ENCODE data around the gene AK5. TPM values are rescaled to one million over a fixed set of nuclear protein-coding genes. Genes with fewer than 3 reads are reported as not detected.

AK5 gene
- total RNA-seq, 2 donors from 2014 or later: 0.49 to 1.1 TPM

DNA sequence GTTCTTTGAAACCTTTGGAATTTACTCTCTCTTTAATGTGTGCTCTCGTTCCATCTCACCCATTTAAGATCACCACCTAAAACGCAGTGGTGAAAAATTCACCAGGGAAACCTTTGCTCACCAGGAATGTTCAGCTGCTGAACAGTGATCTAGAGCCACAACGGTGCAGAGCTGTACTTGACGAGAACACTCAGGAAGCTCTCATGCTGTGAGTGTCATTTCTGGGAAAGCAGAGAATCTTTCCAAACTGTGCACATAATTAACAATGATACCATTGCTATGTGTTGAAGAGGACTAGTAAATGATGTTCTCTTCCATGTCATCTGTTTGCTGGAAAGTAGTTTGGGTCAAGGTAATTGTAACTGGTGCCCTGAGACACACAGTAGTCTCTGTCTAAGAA lies 283.5 kb downstream of the AK5 start:
- Histone ChIP-seq H3K4me1 (no peaks in the 10 kb centered on the region), H3K9me3 (no peaks in the 10 kb centered on the region), H3K27me3 (no peaks in the 10 kb centered on the region), H3K4me3 (no peak overlapping the region), H3K9ac (ENCODE audit: low read depth in 2 of 2, low read length in 2 of 2) (no peak overlapping the region), H3K27ac (no peak overlapping the region), H3K36me3 (peaks cover 11% of the 10 kb centered on the region)
- TF ChIP-seq, protein P1, sequence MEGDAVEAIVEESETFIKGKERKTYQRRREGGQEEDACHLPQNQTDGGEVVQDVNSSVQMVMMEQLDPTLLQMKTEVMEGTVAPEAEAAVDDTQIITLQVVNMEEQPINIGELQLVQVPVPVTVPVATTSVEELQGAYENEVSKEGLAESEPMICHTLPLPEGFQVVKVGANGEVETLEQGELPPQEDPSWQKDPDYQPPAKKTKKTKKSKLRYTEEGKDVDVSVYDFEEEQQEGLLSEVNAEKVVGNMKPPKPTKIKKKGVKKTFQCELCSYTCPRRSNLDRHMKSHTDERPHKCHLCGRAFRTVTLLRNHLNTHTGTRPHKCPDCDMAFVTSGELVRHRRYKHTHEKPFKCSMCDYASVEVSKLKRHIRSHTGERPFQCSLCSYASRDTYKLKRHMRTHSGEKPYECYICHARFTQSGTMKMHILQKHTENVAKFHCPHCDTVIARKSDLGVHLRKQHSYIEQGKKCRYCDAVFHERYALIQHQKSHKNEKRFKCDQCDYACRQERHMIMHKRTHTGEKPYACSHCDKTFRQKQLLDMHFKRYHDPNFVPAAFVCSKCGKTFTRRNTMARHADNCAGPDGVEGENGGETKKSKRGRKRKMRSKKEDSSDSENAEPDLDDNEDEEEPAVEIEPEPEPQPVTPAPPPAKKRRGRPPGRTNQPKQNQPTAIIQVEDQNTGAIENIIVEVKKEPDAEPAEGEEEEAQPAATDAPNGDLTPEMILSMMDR (IDR thresholded peaks at IDR 0.05): no peak
- intact Hi-C loops (cut with DNase I): no loop called here
- DNase-seq: no peak

DNA sequence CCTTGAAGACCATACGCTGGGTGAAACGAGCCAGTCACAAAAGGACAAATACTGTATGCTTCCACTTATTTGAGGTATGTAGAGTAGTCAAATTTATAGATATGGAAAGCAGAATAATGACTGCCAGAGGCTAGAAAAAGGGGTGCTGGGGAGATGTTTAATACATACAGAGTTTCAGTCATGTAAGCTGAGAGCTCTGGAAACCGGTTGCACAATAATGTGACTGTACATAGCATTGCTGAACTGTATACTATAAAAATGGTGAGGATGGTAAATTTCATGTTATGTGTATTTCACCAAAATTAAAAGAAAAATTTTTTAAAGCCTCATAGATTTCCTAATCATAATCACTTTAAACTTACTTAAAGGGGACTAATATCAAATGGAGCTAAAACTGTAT lies 289.8 kb downstream of the AK5 start:
- peaks cover 9% of the 10 kb centered on the region for H3K36me3 ChIP-seq
- no peaks in the 10 kb centered on the region for H3K9me3 ChIP-seq
- TF ChIP-seq, protein P1 (IDR thresholded peaks at IDR 0.05): no peak
- no peaks in the 10 kb centered on the region for H3K4me1 ChIP-seq
- H3K27me3 ChIP-seq: no peaks in the 10 kb centered on the region
- H3K9ac ChIP-seq (ENCODE audit: low read depth in 2 of 2, low read length in 2 of 2): no peak overlapping the region
- H3K4me3 ChIP-seq: no peak overlapping the region
- no peak overlapping the region for H3K27ac ChIP-seq
- DNase-seq: no peak
- intact Hi-C loops (cut with DNase I): no loop called here

DNA sequence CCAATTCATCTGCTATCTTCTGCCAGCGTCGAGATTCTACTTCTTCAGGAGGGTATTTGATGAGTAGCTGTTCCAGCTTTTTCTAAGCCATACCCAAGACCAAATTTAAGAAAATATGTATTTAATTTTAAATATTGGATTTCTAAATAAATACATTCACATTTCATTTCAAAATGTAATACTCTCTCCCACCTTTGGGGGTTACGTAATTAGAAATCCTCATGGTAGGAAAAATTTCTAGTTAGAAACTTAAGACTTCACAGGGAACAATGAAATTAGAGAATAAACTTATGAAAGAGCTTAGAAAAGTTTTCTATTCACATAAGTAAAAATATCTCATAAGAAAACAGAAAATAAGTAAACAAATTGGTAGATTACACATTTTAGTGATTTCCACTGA lies 297.7 kb downstream of the AK5 start:
- TF ChIP-seq, protein P1 (IDR thresholded peaks at IDR 0.05): no peak
- Histone ChIP-seq H3K36me3 (peaks cover 9% of the 10 kb centered on the region), H3K27me3 (no peaks in the 10 kb centered on the region)

DNA sequence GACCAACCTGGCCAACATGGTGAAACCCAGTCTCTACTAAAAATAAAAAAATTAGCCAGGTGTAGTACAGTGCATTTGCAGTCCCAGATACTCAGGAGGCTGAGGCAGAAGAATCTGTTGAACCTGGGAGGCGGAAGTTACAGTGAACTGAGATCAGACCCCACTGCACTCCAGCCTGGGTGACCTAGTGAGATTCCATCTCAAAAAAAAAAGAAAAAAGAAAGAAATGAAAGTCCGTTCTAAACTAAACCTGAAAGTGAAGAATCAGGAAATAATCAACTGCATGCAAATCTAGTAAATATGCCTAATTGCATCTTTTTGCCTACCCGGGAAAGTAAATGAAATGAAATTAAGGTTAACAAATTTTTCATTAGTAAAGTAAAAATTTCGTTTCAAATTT lies 301.1 kb downstream of the AK5 start:
- TF ChIP-seq, protein P1 (IDR thresholded peaks at IDR 0.05): no peak
- Histone ChIP-seq H3K9ac (ENCODE audit: low read depth in 2 of 2, low read length in 2 of 2) (no peak overlapping the region), H3K4me1 (no peaks in the 10 kb centered on the region), H3K4me3 (no peak overlapping the region), H3K36me3 (no peaks in the 10 kb centered on the region), H3K27ac (no peak overlapping the region), H3K27me3 (no peaks in the 10 kb centered on the region), H3K9me3 (no peaks in the 10 kb centered on the region)
- no peak for DNase-seq
- intact Hi-C loops (cut with DNase I): no loop called here

More for the DNA sequence above, 297.7 kb downstream of the AK5 start:
- no peaks in the 10 kb centered on the region for H3K4me1 ChIP-seq
- no peak overlapping the region for H3K4me3 ChIP-seq
- intact Hi-C loops (cut with DNase I): no loop called here
- no peak for DNase-seq
- H3K9ac ChIP-seq (ENCODE audit: low read depth in 2 of 2, low read length in 2 of 2): no peak overlapping the region
- H3K9me3 ChIP-seq: no peaks in the 10 kb centered on the region
- H3K27ac ChIP-seq: no peak overlapping the region

DNA sequence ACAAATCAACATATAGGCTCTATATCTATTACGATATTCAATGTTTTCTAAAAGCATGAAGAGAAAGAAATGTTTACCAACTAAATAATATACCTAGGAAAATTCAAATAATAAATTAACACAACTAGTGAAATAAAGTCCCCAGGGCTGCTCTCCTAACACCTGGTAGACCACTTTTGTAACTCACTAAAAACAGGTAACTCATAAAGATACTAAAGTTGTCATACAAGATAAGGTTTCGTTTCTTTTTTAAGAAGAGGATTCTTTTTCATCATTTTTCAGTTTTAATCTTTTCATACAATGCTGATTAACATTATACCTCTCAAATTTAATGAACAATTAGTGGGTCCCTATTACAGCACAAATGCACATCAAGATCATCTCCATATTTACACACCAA lies 301.7 kb downstream of the AK5 start:
- no peak for DNase-seq
- TF ChIP-seq, protein P1 (IDR thresholded peaks at IDR 0.05): no peak
- Histone ChIP-seq H3K36me3 (no peaks in the 10 kb centered on the region), H3K27me3 (no peaks in the 10 kb centered on the region), H3K4me1 (no peaks in the 10 kb centered on the region), H3K9ac (ENCODE audit: low read depth in 2 of 2, low read length in 2 of 2) (no peak overlapping the region), H3K27ac (no peak overlapping the region), H3K4me3 (no peak overlapping the region), H3K9me3 (no peaks in the 10 kb centered on the region)
- intact Hi-C loops (cut with DNase I): no loop called here

DNA sequence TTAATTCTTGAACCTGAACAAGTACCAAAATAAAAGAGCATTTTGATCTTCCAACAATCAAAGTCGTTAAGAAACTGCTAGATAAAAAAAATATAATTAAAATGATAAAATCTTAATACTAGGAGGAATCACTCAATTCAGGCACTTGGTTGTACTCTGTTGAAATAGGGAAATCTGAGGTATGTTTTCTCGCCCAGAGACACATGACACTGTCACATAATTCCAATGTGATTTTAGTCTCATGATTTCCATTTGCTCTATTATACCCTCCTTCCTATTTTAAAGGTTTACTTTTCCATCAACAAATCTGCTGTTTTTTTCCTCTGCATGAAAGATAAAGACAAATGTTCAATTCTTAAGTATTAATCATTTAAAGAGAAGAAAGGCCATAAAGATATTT lies 303.1 kb downstream of the AK5 start:
- H3K4me3 ChIP-seq: no peak overlapping the region
- DNase-seq: no peak
- H3K27ac ChIP-seq: no peak overlapping the region
- intact Hi-C loops (cut with DNase I): no loop called here
- H3K9me3 ChIP-seq: no peaks in the 10 kb centered on the region
- TF ChIP-seq, protein P1 (IDR thresholded peaks at IDR 0.05): no peak
- no peaks in the 10 kb centered on the region for H3K27me3 ChIP-seq
- H3K36me3 ChIP-seq: no peaks in the 10 kb centered on the region
- H3K4me1 ChIP-seq: no peaks in the 10 kb centered on the region
- no peak overlapping the region for H3K9ac ChIP-seq (ENCODE audit: low read depth in 2 of 2, low read length in 2 of 2)
